GM12878 (cell line): ENCODE data around the gene CASP8AP2. TPM values are rescaled to one million over a fixed set of nuclear protein-coding genes. Genes with fewer than 3 reads are reported as not detected.

Experiments used
- BACH1 ChIP-seq: fragments of 450-650 bp; IDR thresholded peaks from 2 replicates; pipeline ENCODE4 v1.6.1; 2017; ENCODE audit warnings: mild to moderate bottlenecking, borderline replicate concordance
- BCLAF1 ChIP-seq: fragments of 450-650 bp; IDR thresholded peaks from 2 replicates; pipeline ENCODE4 v1.6.1; 2017; ENCODE audit warnings: antibody characterized with exemption, mild to moderate bottlenecking, moderate library complexity
- BRCA1 ChIP-seq: IDR thresholded peaks from 2 replicates; pipeline ENCODE4 v1.6.1; 2011; ENCODE audit warnings: low read depth, low read length, improper control_type of control experiment
- CHD1 ChIP-seq: IDR thresholded peaks from 2 replicates; pipeline ENCODE4 v1.6.1; 2012; ENCODE audit warnings: low read depth, low read length, improper control_type of control experiment
- DPF2 ChIP-seq: fragments of 450-650 bp; IDR thresholded peaks from 2 replicates; pipeline ENCODE4 v1.6.1; 2017; ENCODE audit warnings: mild to moderate bottlenecking
- FOS ChIP-seq: IDR thresholded peaks from 3 replicates; pipeline ENCODE4 v1.6.1; 2011; ENCODE audit warnings: borderline replicate concordance; ENCODE audit not compliant: insufficient read length; ENCODE audit errors: extremely low read depth
- HDAC6 ChIP-seq: fragments of 200-600 bp; sonication (generic); IDR thresholded peaks from one replicate; pipeline ENCODE4 v1.8.0; 2017; ENCODE audit warnings: antibody characterized with exemption; ENCODE audit not compliant: unreplicated experiment
- HSF1 ChIP-seq: fragments of 150-350 bp; IDR thresholded peaks from 2 replicates; pipeline ENCODE4 v1.6.1; 2014; ENCODE audit warnings: mild to moderate bottlenecking, low read depth, low read length
- IRF3 ChIP-seq: fragments of 450-650 bp; IDR thresholded peaks from 2 replicates; pipeline ENCODE4 v1.6.1; 2014; ENCODE audit warnings: mild to moderate bottlenecking
- MEF2A ChIP-seq: IDR thresholded peaks from 2 replicates; pipeline ENCODE4 v1.6.1; 2011; ENCODE audit warnings: low read depth, mild to moderate bottlenecking, low read length, moderate library complexity; ENCODE audit not compliant: insufficient read depth
- MLLT1 ChIP-seq: fragments of 450-650 bp; IDR thresholded peaks from 2 replicates; pipeline ENCODE4 v1.6.1; 2016; ENCODE audit warnings: mild to moderate bottlenecking
- NFIC ChIP-seq: IDR thresholded peaks from 2 replicates; pipeline ENCODE4 v1.6.1; 2012; ENCODE audit warnings: low read depth, mild to moderate bottlenecking, inconsistent platforms, low read length, moderate library complexity
- POLR2AphosphoS5 ChIP-seq: IDR thresholded peaks from 2 replicates; pipeline ENCODE4 v1.6.1; 2011; ENCODE audit warnings: mild to moderate bottlenecking, low read length, inconsistent platforms
- POU2F2 ChIP-seq: IDR thresholded peaks from 3 replicates; pipeline ENCODE4 v1.6.1; 2011; ENCODE audit warnings: low read depth, mild to moderate bottlenecking, low read length, borderline replicate concordance
- RCOR1 ChIP-seq: conservative IDR thresholded peaks from 2 replicates; pipeline ENCODE4 v1.6.1; 2012; ENCODE audit warnings: low read depth, low read length, improper control_type of control experiment
- RUNX3 ChIP-seq: IDR thresholded peaks from 2 replicates; pipeline ENCODE4 v1.6.1; 2012; ENCODE audit warnings: low read length, inconsistent platforms
- SIN3A ChIP-seq: IDR thresholded peaks from 2 replicates; pipeline ENCODE4 v1.6.1; 2012; ENCODE audit warnings: low read depth, low read length, improper control_type of control experiment
- ZBTB33 ChIP-seq: fragments of 450-650 bp; IDR thresholded peaks from 2 replicates; pipeline ENCODE4 v1.6.1; 2017; ENCODE audit warnings: mild to moderate bottlenecking
- ZNF384 ChIP-seq: IDR thresholded peaks from 2 replicates; pipeline ENCODE4 v1.6.1; 2012; ENCODE audit warnings: low read depth, mild to moderate bottlenecking, low read length, improper control_type of control experiment, borderline replicate concordance
- ZNF622 ChIP-seq: fragments of 450-650 bp; IDR thresholded peaks from 2 replicates; pipeline ENCODE4 v1.6.1; 2017; ENCODE audit warnings: mild to moderate bottlenecking, inconsistent platforms
- polyA plus RNA-seq, 11 experiments: library from polyadenylated mRNA; depleted of rRNA in 4 of 11; unstranded in 6 of 11; stranded (reverse) in 5 of 11; fragments of >200 nt; fragmentation: Nextera tagmentation in 4 of 11; fragmentation: Illumina TruSeq in 1 of 11; extraction: Ambion mirVana in 4 of 11; extraction: Trizol in 1 of 11; gene quantifications; 1 replicate in 1 of 11; 2 replicates in 10 of 11; pipeline versions ENCODE4 v1.2.1 to v1.2.3, GENCODE V29; 2011 to 2016; ENCODE audit warnings: inconsistent platforms in 2 of 11, missing spikeins in 2 of 11, low read depth in 1 of 11
- total RNA-seq, 4 experiments: library from RNA; depleted of rRNA in 3 of 4; stranded (reverse); fragments of >200 nt in 3 of 4; fragmentation: Illumina TruSeq in 1 of 4; extraction: Trizol in 1 of 4; gene quantifications; 2 replicates each; pipeline versions ENCODE4 v1.2.1 to v1.2.3, GENCODE V29; 2013 to 2021

The CASP8AP2 gene
- total and polyA plus RNA-seq, 10 of the 15 experiments (the other 5 are each of a cell fraction or from before 2014, with no cell fraction given): 11.1 to 28.7 (median 17.1) TPM

- TF ChIP-seq HSF1 (no peak), ZNF622 (no peak), BACH1 (no peak), POLR2AphosphoS5 (no peak), NFIC (peak; percentile 88), ZNF384 (peak; percentile 68), POU2F2 (peak; percentile 83; the same call in 2 of the 3 replicates), SIN3A (no peak), MLLT1 (peak; percentile 83), ZBTB33 (no peak), CHD1 (no peak), BRCA1 (no peak), FOS (no peak), DPF2 (peak; percentile 88), RCOR1 (no peak), MEF2A (peak; percentile 90), IRF3 (no peak), BCLAF1 (no peak), RUNX3 (peak; percentile 99), HDAC6 (no peak)
These were observed 5.5 kb downstream of the CASP8AP2 start (continued) for GRCh38 chr6:89834884-89835792.
